Fibroblast of skin of left quadriceps (primary cell): ENCODE measurements around the gene MYCT1.

ENCODE experiments used
- DNase-seq, 2 experiments: peaks; one replicate each; pipeline ENCODE4 v3.0.0-alpha.2; 2013; ENCODE audit warnings: low read depth in 2 of 2

Gene MYCT1

GRCh38 chr6:152721956-152722355, 24.3 kb downstream of the MYCT1 start:
- no peak for DNase-seq

GRCh38 chr6:152723398-152723797, 25.7 kb downstream of the MYCT1 start:
- DNase-seq: peak; percentile 40 to 47

- DNase-seq: no peak
Measured at GRCh38 chr6:152726313-152726712, 28.6 kb downstream of the MYCT1 start.

GRCh38 chr6:152727507-152727906, 29.8 kb downstream of the MYCT1 start:
- DNase-seq: no peak

GRCh38 chr6:152734630-152735029, 36.9 kb downstream of the MYCT1 start:
- no peak for DNase-seq

- no peak for DNase-seq
Measured at GRCh38 chr6:152736687-152737273, 39.1 kb downstream of the MYCT1 start.

GRCh38 chr6:152745509-152746171, 47.9 kb downstream of the MYCT1 start:
- DNase-seq: no peak

- DNase-seq: peak; percentile 43 to 51
Measured at GRCh38 chr6:152746172-152746553, 48.5 kb downstream of the MYCT1 start.

GRCh38 chr6:152748843-152749242, 51.1 kb downstream of the MYCT1 start:
- no peak for DNase-seq

- no peak for DNase-seq
Measured at GRCh38 chr6:152749336-152749735, 51.6 kb downstream of the MYCT1 start.

- DNase-seq: peak; percentile 11 to 14
Measured at GRCh38 chr6:152750694-152751093, 53.0 kb downstream of the MYCT1 start, which contains the start of gene VIP. VIP (plus strand) TSS chr6:152750797; CDS start chr6:152752178, 1,381 bp downstream.

- DNase-seq: no peak
Measured at GRCh38 chr6:152765331-152765730, 67.6 kb downstream of the MYCT1 start.

GRCh38 chr6:152769159-152769558, 71.5 kb downstream of the MYCT1 start:
- no peak for DNase-seq

GRCh38 chr6:152769993-152770392, 72.3 kb downstream of the MYCT1 start:
- no peak for DNase-seq

GRCh38 chr6:152771061-152771687, 73.5 kb downstream of the MYCT1 start:
- no peak for DNase-seq
